PC-9 (cell line): Measurements from ENCODE around the gene FOXO3.

Experiments
- CTCF ChIP-seq: fragments of 200-600 bp; sonication (generic); conservative IDR thresholded peaks from 2 replicates; pipeline ENCODE4 v1.6.1; 2017; ENCODE audit warnings: mixed run types, antibody characterized with exemption, mild to moderate bottlenecking, moderate library complexity
- EZH2 ChIP-seq: fragments of 200-600 bp; sonication (generic); IDR thresholded peaks from 2 replicates; pipeline ENCODE4 v1.8.0; 2017; ENCODE audit warnings: antibody characterized with exemption, low read depth

- TF ChIP-seq CTCF: no peak
- no peak for TF ChIP-seq EZH2
Observed at GRCh38 chr6:108651340-108652227, 90.9 kb downstream of the FOXO3 start.
